OCI-LY1 (cell line): ENCODE results near the gene MTUS2.
A peak's percentile ranks its signal among the peaks of the same experiment; 100 is the strongest.

Source experiments
- H2AFZ ChIP-seq: fragments of 200-600 bp; sonication (generic), shearing (Covaris generic); 2 replicates; pipeline ENCODE4 v1.6.0; 2014; ENCODE audit warnings: antibody characterized with exemption, mild to moderate bottlenecking, low read length
- H3F3A ChIP-seq: fragments of 200-600 bp; sonication (generic), shearing (Covaris generic); 2 replicates; pipeline ENCODE4 v1.6.0; 2014; ENCODE audit warnings: mild to moderate bottlenecking, antibody characterized with exemption, low read length, moderate library complexity; ENCODE audit not compliant: insufficient read depth
- H3K27ac ChIP-seq: fragments of 200-600 bp; sonication (generic); 2 replicates; pipeline ENCODE4 v1.5.1; 2014; ENCODE audit warnings: low read length, mixed run types, mild to moderate bottlenecking, low read depth; ENCODE audit not compliant: poor library complexity, severe bottlenecking
- H3K27me3 ChIP-seq: fragments of 200-600 bp; sonication (generic); 2 replicates; pipeline ENCODE4 v1.6.0; 2014; ENCODE audit warnings: antibody characterized with exemption, mild to moderate bottlenecking, low read length, moderate library complexity; ENCODE audit not compliant: insufficient read depth
- H3K36me3 ChIP-seq: fragments of 200-600 bp; sonication (generic); 2 replicates; pipeline ENCODE4 v1.6.1; 2014; ENCODE audit warnings: mild to moderate bottlenecking, antibody characterized with exemption, low read length, moderate library complexity, mixed read lengths; ENCODE audit not compliant: insufficient read depth
- H3K4me1 ChIP-seq: fragments of 200-600 bp; sonication (generic); 2 replicates; pipeline ENCODE4 v1.5.1; 2014; ENCODE audit warnings: mild to moderate bottlenecking, low read length, moderate library complexity; ENCODE audit not compliant: insufficient read depth, severe bottlenecking
- H3K4me2 ChIP-seq: fragments of 200-600 bp; sonication (generic), shearing (Covaris generic); 2 replicates; pipeline ENCODE4 v1.6.1; 2014; ENCODE audit warnings: low read length
- H3K4me3 ChIP-seq: fragments of 200-600 bp; sonication (generic); 2 replicates; pipeline ENCODE4 v1.5.1; 2014; ENCODE audit warnings: low read length, low read depth, mild to moderate bottlenecking, mixed read lengths; ENCODE audit not compliant: poor library complexity, severe bottlenecking
- H3K79me2 ChIP-seq: fragments of 200-600 bp; shearing (Covaris generic); 2 replicates; pipeline ENCODE4 v1.6.1; 2016; ENCODE audit warnings: mixed run types, low read length, mixed read lengths; ENCODE audit not compliant: insufficient read depth
- H3K9ac ChIP-seq: fragments of 200-600 bp; sonication (generic), shearing (Covaris generic); 2 replicates; pipeline ENCODE4 v1.6.1; 2014; ENCODE audit warnings: mild to moderate bottlenecking, low read length, mixed read lengths
- H3K9me2 ChIP-seq: fragments of 200-600 bp; sonication (generic), shearing (Covaris generic); 2 replicates; pipeline ENCODE4 v1.6.1; 2014; ENCODE audit warnings: low read depth, mild to moderate bottlenecking, low read length, mixed read lengths
- H3K9me3 ChIP-seq: fragments of 200-600 bp; shearing (Covaris generic); 2 replicates; pipeline ENCODE4 v1.6.1; 2014; ENCODE audit warnings: low read length, mixed read lengths
- H4K20me1 ChIP-seq: fragments of 200-600 bp; sonication (generic), shearing (Covaris generic); 2 replicates; pipeline ENCODE4 v1.6.0; 2016; ENCODE audit warnings: mild to moderate bottlenecking, low read length; ENCODE audit not compliant: insufficient read depth
- EZH2 ChIP-seq: fragments of 200-600 bp; sonication (generic), shearing (Covaris generic); IDR thresholded peaks from 2 replicates; pipeline ENCODE4 v1.8.0; 2017; ENCODE audit warnings: borderline replicate concordance, mixed run types, mild to moderate bottlenecking, antibody characterized with exemption, low read length, moderate library complexity, mixed read lengths
- TF ChIP-seq, protein P1 (sequence below): fragments of 200-600 bp; sonication (generic), shearing (Covaris generic); IDR thresholded peaks from 2 replicates; pipeline ENCODE4 v1.5.1; 2017; ENCODE audit warnings: mild to moderate bottlenecking, antibody characterized with exemption, low read length, moderate library complexity, mixed read lengths

Gene MTUS2

GRCh38 chr13:28820099-28821051 is at the start of gene MTUS2:
TSS of gene MTUS2 (plus strand) at chr13:28820339.
- Histone ChIP-seq H2AFZ (no peak within 1 kb of the TSS), H3K27ac (no peak within 1 kb of the TSS), H3K4me3 (peak within 1 kb of the TSS; percentile 38), H3K4me1 (no peaks in the 10 kb centered on the region), H4K20me1 (no peaks in the 10 kb centered on the region), H3K79me2 (no peaks in the 10 kb centered on the region), H3K4me2 (peak within 1 kb of the TSS; percentile 53), H3K9me2 (no peaks in the 10 kb centered on the region), H3F3A (no peaks in the 10 kb centered on the region), H3K9me3 (no peaks in the 10 kb centered on the region), H3K9ac (no peak within 1 kb of the TSS), H3K27me3 (no peaks in the 10 kb centered on the region), H3K36me3 (no peaks in the 10 kb centered on the region)
- TF ChIP-seq, protein P1, sequence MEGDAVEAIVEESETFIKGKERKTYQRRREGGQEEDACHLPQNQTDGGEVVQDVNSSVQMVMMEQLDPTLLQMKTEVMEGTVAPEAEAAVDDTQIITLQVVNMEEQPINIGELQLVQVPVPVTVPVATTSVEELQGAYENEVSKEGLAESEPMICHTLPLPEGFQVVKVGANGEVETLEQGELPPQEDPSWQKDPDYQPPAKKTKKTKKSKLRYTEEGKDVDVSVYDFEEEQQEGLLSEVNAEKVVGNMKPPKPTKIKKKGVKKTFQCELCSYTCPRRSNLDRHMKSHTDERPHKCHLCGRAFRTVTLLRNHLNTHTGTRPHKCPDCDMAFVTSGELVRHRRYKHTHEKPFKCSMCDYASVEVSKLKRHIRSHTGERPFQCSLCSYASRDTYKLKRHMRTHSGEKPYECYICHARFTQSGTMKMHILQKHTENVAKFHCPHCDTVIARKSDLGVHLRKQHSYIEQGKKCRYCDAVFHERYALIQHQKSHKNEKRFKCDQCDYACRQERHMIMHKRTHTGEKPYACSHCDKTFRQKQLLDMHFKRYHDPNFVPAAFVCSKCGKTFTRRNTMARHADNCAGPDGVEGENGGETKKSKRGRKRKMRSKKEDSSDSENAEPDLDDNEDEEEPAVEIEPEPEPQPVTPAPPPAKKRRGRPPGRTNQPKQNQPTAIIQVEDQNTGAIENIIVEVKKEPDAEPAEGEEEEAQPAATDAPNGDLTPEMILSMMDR: no peak
- no peak for TF ChIP-seq EZH2

GRCh38 chr13:28778308-28779215 is 41.6 kb upstream of the MTUS2 start:
- H3K4me1 ChIP-seq: no peaks in the 10 kb centered on the region
- no peaks in the 10 kb centered on the region for H3K79me2 ChIP-seq
- H3F3A ChIP-seq: no peaks in the 10 kb centered on the region
- H3K4me3 ChIP-seq: no peak overlapping the region
- no peaks in the 10 kb centered on the region for H3K9me2 ChIP-seq
- H3K36me3 ChIP-seq: no peaks in the 10 kb centered on the region
- H3K4me2 ChIP-seq: no peak overlapping the region
- H2AFZ ChIP-seq: no peak overlapping the region
- TF ChIP-seq, protein P1: no peak
- no peak for TF ChIP-seq EZH2
- H3K9me3 ChIP-seq: no peaks in the 10 kb centered on the region
- no peaks in the 10 kb centered on the region for H4K20me1 ChIP-seq
- no peak overlapping the region for H3K9ac ChIP-seq
- no peaks in the 10 kb centered on the region for H3K27me3 ChIP-seq
- H3K27ac ChIP-seq: no peak overlapping the region

DNA sequence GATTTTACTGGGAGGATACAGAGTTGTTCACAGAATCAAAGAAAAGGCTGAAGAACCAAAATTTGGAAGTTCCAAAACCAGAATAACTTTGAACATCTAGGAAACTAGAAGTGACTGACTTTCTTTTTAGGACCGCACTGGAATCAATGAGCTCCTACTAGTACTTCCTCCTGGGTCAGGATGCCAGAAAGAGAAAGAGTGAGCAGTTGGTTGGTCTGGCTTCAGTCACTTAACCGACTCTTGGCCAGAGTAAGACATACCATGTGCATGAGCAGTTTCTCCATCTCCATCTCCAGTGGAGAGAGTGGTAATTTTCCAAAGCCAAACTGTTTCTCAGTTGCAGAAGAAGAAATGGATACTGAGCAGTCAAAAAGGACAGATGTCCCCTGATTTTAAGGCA is 27.1 kb upstream of the MTUS2 start:
- Histone ChIP-seq H3K27ac (no peak overlapping the region), H4K20me1 (no peaks in the 10 kb centered on the region), H3F3A (no peaks in the 10 kb centered on the region), H3K4me2 (no peak overlapping the region), H3K9me2 (no peaks in the 10 kb centered on the region), H2AFZ (no peak overlapping the region), H3K36me3 (no peaks in the 10 kb centered on the region), H3K79me2 (no peaks in the 10 kb centered on the region), H3K9ac (no peak overlapping the region), H3K9me3 (no peaks in the 10 kb centered on the region), H3K27me3 (no peaks in the 10 kb centered on the region), H3K4me1 (no peaks in the 10 kb centered on the region), H3K4me3 (no peak overlapping the region)
- TF ChIP-seq EZH2: no peak
- TF ChIP-seq, protein P1: no peak
